Measurements from ENCODE around the gene BMPR1A. TPM values are rescaled to one million over a fixed set of nuclear protein-coding genes. Genes with fewer than 3 reads are reported as not detected.
A peak's percentile ranks its signal among the peaks of the same experiment; 100 is the strongest.

The BMPR1A gene
- total and polyA plus RNA-seq, 9 of the 15 experiments (the other 6 are each of a cell fraction or from before 2014, with no cell fraction given): 1.6 to 17.5 (median 9.1) TPM

DNA sequence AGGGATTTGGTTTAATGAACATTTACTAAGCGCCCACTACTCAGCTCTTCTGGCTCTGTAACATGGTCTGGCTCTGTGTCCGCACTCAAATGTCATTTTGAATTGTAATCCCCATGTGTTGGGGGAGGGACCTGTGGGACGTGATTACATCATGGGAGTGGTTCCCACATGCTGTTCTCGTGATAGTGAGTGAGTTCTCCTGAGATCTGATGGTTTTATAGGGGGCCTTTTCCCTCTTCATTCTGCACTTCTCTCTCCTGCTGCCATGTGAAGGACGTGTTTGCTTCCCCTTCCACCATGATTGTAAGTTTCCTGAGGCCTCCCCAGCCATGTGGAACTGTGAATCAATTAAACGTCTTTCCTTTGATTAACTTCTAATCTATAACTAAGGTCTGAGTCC, 224.6 kb downstream of the BMPR1A start (continued):
- TF ChIP-seq, protein P1, sequence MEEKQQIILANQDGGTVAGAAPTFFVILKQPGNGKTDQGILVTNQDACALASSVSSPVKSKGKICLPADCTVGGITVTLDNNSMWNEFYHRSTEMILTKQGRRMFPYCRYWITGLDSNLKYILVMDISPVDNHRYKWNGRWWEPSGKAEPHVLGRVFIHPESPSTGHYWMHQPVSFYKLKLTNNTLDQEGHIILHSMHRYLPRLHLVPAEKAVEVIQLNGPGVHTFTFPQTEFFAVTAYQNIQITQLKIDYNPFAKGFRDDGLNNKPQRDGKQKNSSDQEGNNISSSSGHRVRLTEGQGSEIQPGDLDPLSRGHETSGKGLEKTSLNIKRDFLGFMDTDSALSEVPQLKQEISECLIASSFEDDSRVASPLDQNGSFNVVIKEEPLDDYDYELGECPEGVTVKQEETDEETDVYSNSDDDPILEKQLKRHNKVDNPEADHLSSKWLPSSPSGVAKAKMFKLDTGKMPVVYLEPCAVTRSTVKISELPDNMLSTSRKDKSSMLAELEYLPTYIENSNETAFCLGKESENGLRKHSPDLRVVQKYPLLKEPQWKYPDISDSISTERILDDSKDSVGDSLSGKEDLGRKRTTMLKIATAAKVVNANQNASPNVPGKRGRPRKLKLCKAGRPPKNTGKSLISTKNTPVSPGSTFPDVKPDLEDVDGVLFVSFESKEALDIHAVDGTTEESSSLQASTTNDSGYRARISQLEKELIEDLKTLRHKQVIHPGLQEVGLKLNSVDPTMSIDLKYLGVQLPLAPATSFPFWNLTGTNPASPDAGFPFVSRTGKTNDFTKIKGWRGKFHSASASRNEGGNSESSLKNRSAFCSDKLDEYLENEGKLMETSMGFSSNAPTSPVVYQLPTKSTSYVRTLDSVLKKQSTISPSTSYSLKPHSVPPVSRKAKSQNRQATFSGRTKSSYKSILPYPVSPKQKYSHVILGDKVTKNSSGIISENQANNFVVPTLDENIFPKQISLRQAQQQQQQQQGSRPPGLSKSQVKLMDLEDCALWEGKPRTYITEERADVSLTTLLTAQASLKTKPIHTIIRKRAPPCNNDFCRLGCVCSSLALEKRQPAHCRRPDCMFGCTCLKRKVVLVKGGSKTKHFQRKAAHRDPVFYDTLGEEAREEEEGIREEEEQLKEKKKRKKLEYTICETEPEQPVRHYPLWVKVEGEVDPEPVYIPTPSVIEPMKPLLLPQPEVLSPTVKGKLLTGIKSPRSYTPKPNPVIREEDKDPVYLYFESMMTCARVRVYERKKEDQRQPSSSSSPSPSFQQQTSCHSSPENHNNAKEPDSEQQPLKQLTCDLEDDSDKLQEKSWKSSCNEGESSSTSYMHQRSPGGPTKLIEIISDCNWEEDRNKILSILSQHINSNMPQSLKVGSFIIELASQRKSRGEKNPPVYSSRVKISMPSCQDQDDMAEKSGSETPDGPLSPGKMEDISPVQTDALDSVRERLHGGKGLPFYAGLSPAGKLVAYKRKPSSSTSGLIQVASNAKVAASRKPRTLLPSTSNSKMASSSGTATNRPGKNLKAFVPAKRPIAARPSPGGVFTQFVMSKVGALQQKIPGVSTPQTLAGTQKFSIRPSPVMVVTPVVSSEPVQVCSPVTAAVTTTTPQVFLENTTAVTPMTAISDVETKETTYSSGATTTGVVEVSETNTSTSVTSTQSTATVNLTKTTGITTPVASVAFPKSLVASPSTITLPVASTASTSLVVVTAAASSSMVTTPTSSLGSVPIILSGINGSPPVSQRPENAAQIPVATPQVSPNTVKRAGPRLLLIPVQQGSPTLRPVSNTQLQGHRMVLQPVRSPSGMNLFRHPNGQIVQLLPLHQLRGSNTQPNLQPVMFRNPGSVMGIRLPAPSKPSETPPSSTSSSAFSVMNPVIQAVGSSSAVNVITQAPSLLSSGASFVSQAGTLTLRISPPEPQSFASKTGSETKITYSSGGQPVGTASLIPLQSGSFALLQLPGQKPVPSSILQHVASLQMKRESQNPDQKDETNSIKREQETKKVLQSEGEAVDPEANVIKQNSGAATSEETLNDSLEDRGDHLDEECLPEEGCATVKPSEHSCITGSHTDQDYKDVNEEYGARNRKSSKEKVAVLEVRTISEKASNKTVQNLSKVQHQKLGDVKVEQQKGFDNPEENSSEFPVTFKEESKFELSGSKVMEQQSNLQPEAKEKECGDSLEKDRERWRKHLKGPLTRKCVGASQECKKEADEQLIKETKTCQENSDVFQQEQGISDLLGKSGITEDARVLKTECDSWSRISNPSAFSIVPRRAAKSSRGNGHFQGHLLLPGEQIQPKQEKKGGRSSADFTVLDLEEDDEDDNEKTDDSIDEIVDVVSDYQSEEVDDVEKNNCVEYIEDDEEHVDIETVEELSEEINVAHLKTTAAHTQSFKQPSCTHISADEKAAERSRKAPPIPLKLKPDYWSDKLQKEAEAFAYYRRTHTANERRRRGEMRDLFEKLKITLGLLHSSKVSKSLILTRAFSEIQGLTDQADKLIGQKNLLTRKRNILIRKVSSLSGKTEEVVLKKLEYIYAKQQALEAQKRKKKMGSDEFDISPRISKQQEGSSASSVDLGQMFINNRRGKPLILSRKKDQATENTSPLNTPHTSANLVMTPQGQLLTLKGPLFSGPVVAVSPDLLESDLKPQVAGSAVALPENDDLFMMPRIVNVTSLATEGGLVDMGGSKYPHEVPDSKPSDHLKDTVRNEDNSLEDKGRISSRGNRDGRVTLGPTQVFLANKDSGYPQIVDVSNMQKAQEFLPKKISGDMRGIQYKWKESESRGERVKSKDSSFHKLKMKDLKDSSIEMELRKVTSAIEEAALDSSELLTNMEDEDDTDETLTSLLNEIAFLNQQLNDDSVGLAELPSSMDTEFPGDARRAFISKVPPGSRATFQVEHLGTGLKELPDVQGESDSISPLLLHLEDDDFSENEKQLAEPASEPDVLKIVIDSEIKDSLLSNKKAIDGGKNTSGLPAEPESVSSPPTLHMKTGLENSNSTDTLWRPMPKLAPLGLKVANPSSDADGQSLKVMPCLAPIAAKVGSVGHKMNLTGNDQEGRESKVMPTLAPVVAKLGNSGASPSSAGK (IDR thresholded peaks at IDR 0.05): peak; percentile 54
- TF ChIP-seq CEBPG (CRISPR knock-in tag; IDR thresholded peaks at IDR 0.05): peak; percentile 55; the same call in 1 of the 2 replicates
- TF ChIP-seq CEBPG (tag; conservative IDR thresholded peaks at IDR 0.05 in 1 of 2, IDR thresholded peaks at IDR 0.05 in 1 of 2): peak in 1 of 2 experiments; percentile 66; a peak in 2 of 4 replicates
- TF ChIP-seq RBM25 (IDR thresholded peaks at IDR 0.05; ENCODE audit: low read depth, low read length, severe bottlenecking): peak; percentile 50
- TF ChIP-seq ZFX (CRISPR knock-in tag; IDR thresholded peaks at IDR 0.05): peak; percentile 40; the same call in 1 of the 2 replicates
- TF ChIP-seq POLR2A (conservative IDR thresholded peaks at IDR 0.05): peak; percentile 65
- TF ChIP-seq POLR2G (IDR thresholded peaks at IDR 0.05; ENCODE audit: low read depth, low read length): 0 out of 2 replicates have a peak, but pooled peaks have one; percentile 22
- TF ChIP-seq SMAD1 (IDR thresholded peaks at IDR 0.05; ENCODE audit: low read depth, low read length, partially characterized antibody): peak; percentile 9
- TF ChIP-seq CEBPB (tag; IDR thresholded peaks at IDR 0.05): peak; percentile 32; the same call in 1 of the 2 replicates
- TF ChIP-seq, protein P2, sequence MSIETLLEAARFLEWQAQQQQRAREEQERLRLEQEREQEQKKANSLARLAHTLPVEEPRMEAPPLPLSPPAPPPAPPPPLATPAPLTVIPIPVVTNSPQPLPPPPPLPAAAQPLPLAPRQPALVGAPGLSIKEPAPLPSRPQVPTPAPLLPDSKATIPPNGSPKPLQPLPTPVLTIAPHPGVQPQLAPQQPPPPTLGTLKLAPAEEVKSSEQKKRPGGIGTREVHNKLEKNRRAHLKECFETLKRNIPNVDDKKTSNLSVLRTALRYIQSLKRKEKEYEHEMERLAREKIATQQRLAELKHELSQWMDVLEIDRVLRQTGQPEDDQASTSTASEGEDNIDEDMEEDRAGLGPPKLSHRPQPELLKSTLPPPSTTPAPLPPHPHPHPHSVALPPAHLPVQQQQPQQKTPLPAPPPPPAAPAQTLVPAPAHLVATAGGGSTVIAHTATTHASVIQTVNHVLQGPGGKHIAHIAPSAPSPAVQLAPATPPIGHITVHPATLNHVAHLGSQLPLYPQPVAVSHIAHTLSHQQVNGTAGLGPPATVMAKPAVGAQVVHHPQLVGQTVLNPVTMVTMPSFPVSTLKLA (conservative IDR thresholded peaks at IDR 0.05): 0 out of 4 replicates have a peak, but pooled peaks of 1 of the 2 experiments have one; percentile 13
- TF ChIP-seq, protein P3, sequence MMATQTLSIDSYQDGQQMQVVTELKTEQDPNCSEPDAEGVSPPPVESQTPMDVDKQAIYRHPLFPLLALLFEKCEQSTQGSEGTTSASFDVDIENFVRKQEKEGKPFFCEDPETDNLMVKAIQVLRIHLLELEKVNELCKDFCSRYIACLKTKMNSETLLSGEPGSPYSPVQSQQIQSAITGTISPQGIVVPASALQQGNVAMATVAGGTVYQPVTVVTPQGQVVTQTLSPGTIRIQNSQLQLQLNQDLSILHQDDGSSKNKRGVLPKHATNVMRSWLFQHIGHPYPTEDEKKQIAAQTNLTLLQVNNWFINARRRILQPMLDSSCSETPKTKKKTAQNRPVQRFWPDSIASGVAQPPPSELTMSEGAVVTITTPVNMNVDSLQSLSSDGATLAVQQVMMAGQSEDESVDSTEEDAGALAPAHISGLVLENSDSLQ (IDR thresholded peaks at IDR 0.05): peak; percentile 43; the same call in 1 of the 2 replicates
- TF ChIP-seq POLR2B (IDR thresholded peaks at IDR 0.05; ENCODE audit: low read depth, partially characterized antibody): peak; percentile 43
- TF ChIP-seq CHD2 (IDR thresholded peaks at IDR 0.05; ENCODE audit: low read depth, low read length): peak; percentile 94
- peak; percentile 47; the same call in 1 of the 2 replicates for TF ChIP-seq RBFOX2 (IDR thresholded peaks at IDR 0.05; ENCODE audit: low read depth, low read length)

Data from K562 (cell line).